Uterus (tissue), 4 donors: ENCODE data around the gene RSAD2. TPM values are rescaled to one million over a fixed set of nuclear protein-coding genes. Genes with fewer than 3 reads are reported as not detected.

Experiments used
- DNase-seq, 2 donors: peaks; one replicate each; pipeline ENCODE4 v3.0.0-alpha.2; 2019 to 2020
- H3K27ac ChIP-seq, 2 donors: fragments of 200-600 bp; sonication (generic); 1 replicate in 1 of 2; 2 replicates in 1 of 2; pipeline ENCODE4 v1.5.1; 2016 to 2018
- H3K27me3 ChIP-seq, 2 donors: fragments of 200-600 bp; sonication (generic); one replicate each; pipeline ENCODE4 v1.5.1; 2018 to 2019; ENCODE audit warnings: control low read depth in 1 of 2
- H3K36me3 ChIP-seq, 2 donors: fragments of 200-600 bp; sonication (generic); one replicate each; pipeline ENCODE4 v1.5.1; 2019; ENCODE audit warnings: control low read depth in 1 of 2
- H3K4me1 ChIP-seq, 2 donors: fragments of 200-600 bp; sonication (generic); one replicate each; pipeline ENCODE4 v1.5.1; 2018 to 2019; ENCODE audit warnings: control low read depth in 1 of 2
- H3K4me3 ChIP-seq, 2 donors: fragments of 200-600 bp; sonication (generic); 1 replicate in 1 of 2; 2 replicates in 1 of 2; pipeline ENCODE4 v1.5.1; 2018 to 2019; ENCODE audit warnings: mild to moderate bottlenecking in 1 of 2
- H3K9me3 ChIP-seq, 2 donors: fragments of 200-600 bp; sonication (generic); one replicate each; pipeline ENCODE4 v1.5.1; 2019; ENCODE audit warnings: control low read depth in 1 of 2
- POLR2A ChIP-seq, 2 donors: fragments of 450-650 bp; IDR thresholded peaks; one replicate each; pipeline ENCODE4 v1.6.1; 2016; ENCODE audit warnings: antibody characterized with exemption in 2 of 2, mild to moderate bottlenecking in 1 of 2, moderate library complexity in 1 of 2
- intact Hi-C: fragments of 100-400 bp; cut with DNase I; formaldehyde crosslinking; loops from one replicate; pipeline ENCODE4 v1.15.1; 2023; ENCODE audit warnings: low total_unique reads
- total RNA-seq, 4 donors: library from RNA; depleted of rRNA in 3 of 4; stranded (reverse); fragments of >200 nt in 3 of 4; gene quantifications; one replicate each; pipeline versions ENCODE4 v1.1.0 to v1.2.4, GENCODE V29; 2014 to 2023
- TF ChIP-seq, protein P1 (sequence below), 4 experiments: fragments of 200-600 bp in 2 of 4; fragments of 450-650 bp in 2 of 4; sonication (generic) in 2 of 4; IDR thresholded peaks; one replicate each; pipeline ENCODE4 v1.5.1; 2016 to 2019; ENCODE audit warnings: antibody characterized with exemption in 4 of 4, mild to moderate bottlenecking in 2 of 4, moderate library complexity in 1 of 4
- donor health status: DM: yes; HTN: yes; CAD: no.

RSAD2 gene
- total RNA-seq, 4 donors from 2014 or later = 0.29 to 14.7 (median 6.3) TPM

DNA sequence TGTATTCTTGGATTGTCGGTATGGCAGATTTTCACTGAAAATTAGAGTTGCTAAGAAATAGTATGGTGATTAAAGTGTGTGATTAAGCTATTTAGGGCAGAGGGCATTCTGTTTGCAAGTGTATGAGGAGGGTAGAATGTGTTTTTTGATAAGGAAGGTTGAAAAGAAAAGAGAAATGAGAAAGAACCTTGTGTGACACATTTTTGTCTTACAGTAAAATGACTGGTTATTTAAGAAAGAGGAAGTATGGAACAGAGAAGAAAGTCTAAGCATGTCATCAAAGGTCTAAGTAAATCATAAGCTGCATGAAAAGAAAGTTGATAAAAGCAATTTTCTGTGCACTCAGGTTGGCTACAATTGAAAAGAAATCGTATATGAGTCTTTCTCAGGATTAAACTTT is 5.2 kb upstream of the RSAD2 start:
- Histone ChIP-seq H3K9me3 (no peaks in the 10 kb centered on the region), H3K4me3 (no peak overlapping the region), H3K27ac (no peak overlapping the region), H3K36me3 (no peaks in the 10 kb centered on the region), H3K4me1 (no peaks in the 10 kb centered on the region), H3K27me3 (no peaks in the 10 kb centered on the region)
- DNase-seq = no peak
- TF ChIP-seq POLR2A (IDR thresholded peaks at IDR 0.05) = no peak
- TF ChIP-seq, protein P1, sequence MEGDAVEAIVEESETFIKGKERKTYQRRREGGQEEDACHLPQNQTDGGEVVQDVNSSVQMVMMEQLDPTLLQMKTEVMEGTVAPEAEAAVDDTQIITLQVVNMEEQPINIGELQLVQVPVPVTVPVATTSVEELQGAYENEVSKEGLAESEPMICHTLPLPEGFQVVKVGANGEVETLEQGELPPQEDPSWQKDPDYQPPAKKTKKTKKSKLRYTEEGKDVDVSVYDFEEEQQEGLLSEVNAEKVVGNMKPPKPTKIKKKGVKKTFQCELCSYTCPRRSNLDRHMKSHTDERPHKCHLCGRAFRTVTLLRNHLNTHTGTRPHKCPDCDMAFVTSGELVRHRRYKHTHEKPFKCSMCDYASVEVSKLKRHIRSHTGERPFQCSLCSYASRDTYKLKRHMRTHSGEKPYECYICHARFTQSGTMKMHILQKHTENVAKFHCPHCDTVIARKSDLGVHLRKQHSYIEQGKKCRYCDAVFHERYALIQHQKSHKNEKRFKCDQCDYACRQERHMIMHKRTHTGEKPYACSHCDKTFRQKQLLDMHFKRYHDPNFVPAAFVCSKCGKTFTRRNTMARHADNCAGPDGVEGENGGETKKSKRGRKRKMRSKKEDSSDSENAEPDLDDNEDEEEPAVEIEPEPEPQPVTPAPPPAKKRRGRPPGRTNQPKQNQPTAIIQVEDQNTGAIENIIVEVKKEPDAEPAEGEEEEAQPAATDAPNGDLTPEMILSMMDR (IDR thresholded peaks at IDR 0.05) = no peak
- intact Hi-C loops = no loop called here

- DNase-seq = no peak
- Histone ChIP-seq H3K4me3 (no peak overlapping the region), H3K4me1 (no peaks in the 10 kb centered on the region), H3K9me3 (no peaks in the 10 kb centered on the region), H3K36me3 (no peaks in the 10 kb centered on the region), H3K27me3 (no peaks in the 10 kb centered on the region), H3K27ac (no peak overlapping the region)
- intact Hi-C loops = no loop called here
- TF ChIP-seq, protein P1 (IDR thresholded peaks at IDR 0.05) = no peak
Measured at GRCh38 chr2:6874032-6874431, 3.5 kb upstream of the RSAD2 start.

DNA sequence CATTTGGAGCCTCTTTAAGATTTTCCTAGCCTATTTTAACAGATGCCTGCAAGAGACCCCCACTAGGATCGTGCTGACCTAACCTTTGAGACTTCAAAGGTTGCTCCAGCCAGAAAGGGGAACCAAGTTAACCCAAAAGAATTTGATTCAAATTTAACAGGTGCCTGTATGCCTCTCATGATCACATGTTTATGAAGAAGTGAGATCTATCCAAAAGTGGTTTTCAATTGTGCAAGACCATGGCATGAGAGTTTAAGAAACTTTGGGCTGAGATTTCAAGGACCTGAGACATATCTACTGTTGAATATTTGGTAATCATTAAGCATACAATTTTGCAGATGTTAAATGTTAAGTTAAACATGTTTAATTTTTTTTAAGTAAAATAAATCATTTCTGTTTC is 1.3 kb upstream of the RSAD2 start:
- no peak overlapping the region for H3K27ac ChIP-seq
- no peaks in the 10 kb centered on the region for H3K9me3 ChIP-seq
- no peaks in the 10 kb centered on the region for H3K27me3 ChIP-seq
- H3K4me3 ChIP-seq = no peak overlapping the region
- no peaks in the 10 kb centered on the region for H3K36me3 ChIP-seq
- intact Hi-C loops = no loop called here
- TF ChIP-seq, protein P1 (IDR thresholded peaks at IDR 0.05) = no peak
- no peak for TF ChIP-seq POLR2A (IDR thresholded peaks at IDR 0.05)
- H3K4me1 ChIP-seq = no peaks in the 10 kb centered on the region
- DNase-seq = no peak

DNA sequence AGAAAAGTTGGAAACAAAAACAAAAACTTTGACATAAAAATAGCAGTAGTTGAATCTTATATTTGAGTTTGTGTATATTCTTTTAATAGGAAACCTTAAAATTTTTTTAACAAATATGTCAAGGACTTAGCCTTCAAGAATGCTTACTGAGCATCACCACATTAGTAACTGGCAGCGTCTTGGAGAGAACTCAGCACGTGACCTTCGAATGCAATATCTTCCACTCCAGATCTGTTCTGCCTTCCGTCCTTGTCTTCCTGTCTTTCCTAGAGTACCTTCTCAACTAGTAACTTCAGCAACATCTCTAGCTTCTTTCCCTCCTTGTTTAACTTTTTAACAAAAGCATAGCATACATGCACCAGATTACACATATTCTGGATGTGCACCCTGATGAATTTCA is 972 bp downstream of the RSAD2 start:
- no peaks in the 10 kb centered on the region for H3K4me1 ChIP-seq
- intact Hi-C loops = no loop called here
- H3K9me3 ChIP-seq = no peaks in the 10 kb centered on the region
- no peaks in the 10 kb centered on the region for H3K36me3 ChIP-seq
- H3K27ac ChIP-seq = no peak overlapping the region
- H3K27me3 ChIP-seq = no peaks in the 10 kb centered on the region
- H3K4me3 ChIP-seq = no peak overlapping the region
- DNase-seq = no peak
- TF ChIP-seq, protein P1 (IDR thresholded peaks at IDR 0.05) = no peak
- TF ChIP-seq POLR2A (IDR thresholded peaks at IDR 0.05) = no peak

GRCh38 chr2:6879011-6879410 is 1.4 kb downstream of the RSAD2 start:
- intact Hi-C loops = no loop called here
- Histone ChIP-seq H3K27me3 (no peaks in the 10 kb centered on the region), H3K4me3 (no peak overlapping the region), H3K36me3 (no peaks in the 10 kb centered on the region), H3K27ac (no peak overlapping the region), H3K4me1 (no peaks in the 10 kb centered on the region), H3K9me3 (no peaks in the 10 kb centered on the region)
- no peak for DNase-seq
- no peak for TF ChIP-seq POLR2A (IDR thresholded peaks at IDR 0.05)
- TF ChIP-seq, protein P1 (IDR thresholded peaks at IDR 0.05) = no peak
